Activated effector memory CD4-positive, alpha-beta T cell treated with anti-CD3 and anti-CD28 coated beads, Interleukin-2, amount 50 U/mL, for 16 hours (primary cell): ENCODE measurements around the gene SLC39A9.
"Not testable (repeated sequence)": the region's sequence is repeated elsewhere in the genome, so short reads cannot be mapped to it uniquely, and the experiment has no call there.

Experiments
- DNase-seq: peaks from one replicate; pipeline ENCODE4 v3.0.0-alpha.2; 2020

SLC39A9 gene

DNA sequence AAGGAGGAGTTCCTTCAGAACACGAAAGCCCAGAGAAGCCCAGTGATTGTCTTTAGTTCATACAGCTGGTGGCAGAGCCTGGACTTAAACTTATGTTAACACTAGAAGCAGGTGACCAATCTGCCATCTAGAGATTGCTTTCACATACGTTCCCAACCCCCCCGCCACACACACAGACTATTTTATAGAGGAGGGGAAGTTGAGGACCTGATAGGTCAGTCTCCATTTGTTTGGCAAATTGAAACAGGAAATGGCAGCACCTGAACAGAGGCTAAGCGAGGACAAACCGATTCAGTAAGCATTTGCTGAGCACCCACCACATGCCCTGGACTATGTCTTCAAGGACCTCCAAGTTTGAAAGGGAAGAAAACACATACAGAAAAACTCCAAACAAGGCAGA, 81.2 kb downstream of the SLC39A9 start:
- DNase-seq = no peak

DNA sequence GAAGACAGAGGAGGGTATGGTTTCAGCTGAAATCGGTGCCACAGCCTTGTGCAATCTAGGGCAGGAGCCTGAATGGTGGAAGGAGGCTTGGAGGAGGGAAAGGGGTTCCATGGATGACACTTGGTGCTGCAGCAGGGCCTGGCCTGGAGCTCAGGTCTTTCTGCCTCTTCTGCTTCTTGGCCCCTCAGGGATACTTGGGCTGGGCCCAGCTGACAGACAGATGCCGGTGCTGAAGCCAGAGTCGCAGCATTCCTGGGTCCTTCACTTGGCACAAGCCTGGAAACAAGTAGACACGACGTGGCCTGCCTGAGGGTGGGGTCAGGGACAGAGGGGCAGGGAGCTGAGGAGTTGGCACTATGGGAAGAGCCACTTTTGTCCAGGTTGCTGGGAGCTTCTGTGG, 81.6 kb downstream of the SLC39A9 start:
- peak; percentile 36 for DNase-seq

- no peak for DNase-seq
Measured at GRCh38 chr14:69481815-69482568, 83.5 kb downstream of the SLC39A9 start.

GRCh38 chr14:69483765-69484443, 85.4 kb downstream of the SLC39A9 start:
- no peak for DNase-seq

GRCh38 chr14:69484444-69485314, 86.2 kb downstream of the SLC39A9 start, which contains the start of gene PLEKHD1:
TSS of gene PLEKHD1 (plus strand) at chr14:69484728. CDS start at chr14:69484966, 238 bp downstream.
- DNase-seq = no peak

DNA sequence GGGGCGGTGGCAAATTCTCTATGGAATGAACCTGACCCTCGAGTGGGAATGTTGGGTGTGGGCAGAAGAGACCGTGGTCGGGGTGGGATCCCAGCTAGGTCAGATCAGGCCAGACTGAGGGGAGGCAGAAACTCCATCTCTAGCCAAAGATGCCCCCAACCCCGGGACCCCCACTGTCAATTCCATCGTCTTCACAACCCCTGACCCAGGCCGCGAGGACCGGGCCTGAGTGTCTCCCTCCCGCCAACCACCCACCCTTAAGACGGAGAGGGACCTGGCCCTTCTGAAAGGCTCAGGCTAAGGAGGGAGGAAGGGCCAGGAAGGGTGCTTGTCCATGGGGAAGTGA, 86.8 kb downstream of the SLC39A9 start:
- DNase-seq = no peak

DNA sequence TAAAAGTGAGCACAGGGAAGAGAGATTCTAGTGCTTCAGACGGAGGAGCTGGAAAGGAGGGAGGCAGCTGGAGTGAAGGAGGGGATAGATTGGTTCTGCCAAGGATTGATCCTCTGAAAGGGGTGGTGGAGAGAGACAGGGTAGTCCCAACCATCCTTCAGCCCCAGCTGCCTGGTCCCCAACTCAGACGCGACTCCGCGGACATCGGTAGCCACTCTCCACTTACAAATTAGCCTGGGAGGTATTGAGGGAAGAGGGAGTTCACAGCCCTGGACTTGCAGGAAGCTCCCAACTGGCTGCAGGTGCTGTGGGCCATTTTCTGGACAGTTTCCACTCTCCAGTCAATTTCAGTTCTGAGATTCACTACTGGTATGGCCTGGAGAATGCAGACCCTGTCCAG, 87.2 kb downstream of the SLC39A9 start:
- DNase-seq = no peak

- DNase-seq = no peak
Measured at GRCh38 chr14:69487226-69487625, 88.7 kb downstream of the SLC39A9 start.

GRCh38 chr14:69487771-69488170, 89.3 kb downstream of the SLC39A9 start:
- DNase-seq = no peak

- DNase-seq = no peak
Measured at GRCh38 chr14:69489495-69489894, 91.0 kb downstream of the SLC39A9 start.

DNA sequence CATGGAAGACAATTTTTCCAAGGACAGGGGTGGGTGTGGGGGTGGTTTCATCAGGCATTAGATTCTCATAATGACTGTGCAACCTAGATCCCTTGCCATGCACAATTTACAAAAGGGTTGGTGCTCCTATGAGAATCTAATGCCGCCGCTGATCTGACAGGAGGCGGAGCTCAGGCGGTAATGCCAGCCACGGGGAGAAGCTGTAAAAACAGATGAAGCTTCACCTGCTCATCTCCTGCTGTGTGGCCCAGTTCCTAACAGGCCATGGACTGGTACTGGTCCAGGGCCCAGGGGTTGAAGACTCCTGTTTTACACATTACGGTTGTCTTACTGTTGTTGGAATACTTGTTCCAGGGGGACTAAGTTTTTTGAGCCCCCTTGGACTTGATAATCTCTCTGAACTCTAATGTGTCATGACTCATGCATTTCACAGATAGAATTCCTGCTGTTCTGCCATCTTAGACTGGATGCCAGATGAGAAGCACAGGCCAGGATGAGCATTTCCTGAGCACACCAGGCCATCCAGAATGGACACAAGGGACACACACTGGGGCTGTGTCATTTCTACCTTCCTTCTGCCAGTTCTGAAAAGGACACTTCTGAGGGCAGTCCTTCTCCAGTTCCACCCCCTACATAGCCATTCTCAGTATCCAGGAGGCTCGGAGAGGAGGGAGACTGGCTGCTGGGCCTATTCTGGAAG, 91.9 kb downstream of the SLC39A9 start:
- peak; percentile 36 for DNase-seq

DNA sequence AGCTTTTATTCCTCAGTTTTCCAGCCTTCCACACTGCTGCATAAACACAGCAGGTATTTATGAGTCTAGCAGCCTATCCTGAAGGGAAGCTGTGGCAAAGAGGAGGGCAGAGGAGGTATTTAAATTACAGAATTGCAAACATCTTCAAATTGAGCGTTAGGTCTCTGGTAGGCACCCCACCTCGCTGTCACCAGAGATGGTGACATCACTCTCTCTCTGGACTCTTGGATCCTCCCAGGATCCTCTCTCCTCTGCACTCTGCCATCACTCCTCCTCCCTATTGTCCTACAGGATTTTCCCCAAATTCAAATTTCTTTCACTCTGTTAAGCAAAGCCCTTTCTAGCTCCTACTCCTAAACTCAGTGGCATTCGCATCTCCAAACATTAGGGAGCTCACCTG, 92.7 kb downstream of the SLC39A9 start:
- peak; percentile 5 for DNase-seq

DNA sequence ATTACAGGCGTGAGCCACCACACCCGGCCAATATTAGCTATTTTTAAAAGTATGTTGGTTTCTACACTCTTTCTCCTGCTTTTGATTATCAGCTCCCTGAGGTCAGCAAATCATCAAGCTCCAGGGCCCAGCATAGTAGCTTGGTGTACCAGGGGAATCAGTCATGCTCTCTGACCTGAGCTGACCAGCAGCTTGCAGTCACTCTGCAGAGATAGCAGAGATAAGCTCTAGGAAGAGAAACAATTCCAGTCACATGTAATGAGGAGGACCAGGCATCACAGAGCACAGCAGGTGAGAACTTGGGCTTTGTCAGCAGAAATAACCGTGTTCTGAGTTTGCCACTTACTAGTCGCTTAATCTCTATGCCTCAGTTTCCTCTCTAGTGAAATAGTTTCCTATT, 94.5 kb downstream of the SLC39A9 start:
- no peak for DNase-seq

- DNase-seq = no peak
Measured at GRCh38 chr14:69493791-69494190, 95.3 kb downstream of the SLC39A9 start.

GRCh38 chr14:69495341-69495921, 96.9 kb downstream of the SLC39A9 start:
- DNase-seq = no peak

DNA sequence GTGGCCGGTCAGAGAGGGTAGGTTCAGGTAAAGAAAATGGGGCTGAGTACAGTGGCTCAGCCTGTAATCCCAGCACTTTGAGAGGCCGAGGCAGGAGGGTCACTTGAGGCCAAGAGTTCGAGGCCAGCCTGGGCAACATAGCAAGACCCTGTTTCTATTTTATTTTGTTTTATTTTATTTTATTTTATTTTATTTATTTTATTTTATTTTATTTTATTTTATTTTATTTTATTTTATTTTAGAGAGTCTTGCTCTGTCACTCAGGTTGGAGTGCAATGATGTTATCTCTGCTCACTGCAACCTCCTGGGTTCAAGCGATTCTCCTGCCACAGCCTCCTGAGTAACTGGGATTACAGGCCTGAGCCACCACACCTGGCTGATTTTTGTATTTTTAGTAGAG, 99.4 kb downstream of the SLC39A9 start:
- not testable (repeated sequence) for DNase-seq

- not testable (repeated sequence) for DNase-seq
Measured at GRCh38 chr14:69498286-69498685, 99.8 kb downstream of the SLC39A9 start.

- no peak for DNase-seq
Measured at GRCh38 chr14:69499436-69499835, 100.9 kb downstream of the SLC39A9 start.

DNA sequence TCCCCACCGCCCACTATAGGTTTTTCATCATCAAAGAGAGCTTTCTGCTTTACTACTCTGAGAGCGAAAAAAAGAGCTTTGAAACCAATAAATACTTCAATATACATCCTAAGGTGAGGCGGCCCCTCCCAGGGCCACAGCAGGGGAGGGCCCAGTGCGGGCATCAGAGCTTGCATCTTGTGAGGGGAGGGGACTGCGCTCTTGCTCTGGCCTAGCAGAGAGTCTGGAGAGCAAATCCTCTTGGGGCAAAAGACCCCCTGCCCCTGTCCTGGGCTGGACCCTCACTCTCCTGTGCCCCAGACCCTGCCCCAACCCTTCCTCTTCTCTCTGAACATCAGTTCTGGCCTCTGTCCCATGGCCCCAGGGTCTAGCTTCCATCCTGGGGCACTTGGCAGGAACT, 101.6 kb downstream of the SLC39A9 start:
- no peak for DNase-seq

- no peak for DNase-seq
Measured at GRCh38 chr14:69500736-69501135, 102.2 kb downstream of the SLC39A9 start.

GRCh38 chr14:69501423-69501838, 102.9 kb downstream of the SLC39A9 start:
- DNase-seq = no peak

- DNase-seq = no peak
Measured at GRCh38 chr14:69504775-69505174, 106.3 kb downstream of the SLC39A9 start.
